B cell (primary cell): Measurements from ENCODE around the gene CTPS1. TPM values are rescaled to one million over a fixed set of nuclear protein-coding genes. Genes with fewer than 3 reads are reported as not detected.

ENCODE experiments used
- ATAC-seq: fragments of 200-7000 bp; cut with Tn5 transposase; one replicate; pipeline ENCODE4 v1.10.0; 2021; ENCODE audit warnings: low read depth, mild to moderate bottlenecking, moderate number of reproducible peaks, moderate library complexity
- CTCF ChIA-PET: fragments of 350-600 bp; sonication (Branson Sonifier 250); formaldehyde crosslinking; loops from one replicate; lab custom pipeline; 2021; ENCODE audit warnings: antibody characterized with exemption, inconsistent platforms; lab: Charles Lee
- POLR2A ChIA-PET: fragments of 350-600 bp; sonication (Branson Sonifier 250); formaldehyde crosslinking; loops from one replicate; lab custom pipeline; 2021; ENCODE audit warnings: antibody characterized with exemption; lab: Charles Lee
- DNase-seq: peaks from one replicate; pipeline ENCODE4 v3.0.0; 2013
- H2AFZ ChIP-seq: 2 replicates; pipeline ENCODE4 v1.6.1; 2012; ENCODE audit warnings: mild to moderate bottlenecking, low read depth, low read length; ENCODE audit not compliant: insufficient read depth, poor library complexity, severe bottlenecking
- H3K27ac ChIP-seq, 2 donors: 1 replicate in 1 of 2; 2 replicates in 1 of 2; pipeline ENCODE4 v1.5.1; 2012 to 2013; ENCODE audit warnings: low read length in 2 of 2, mild to moderate bottlenecking in 2 of 2, moderate library complexity in 1 of 2
- H3K27me3 ChIP-seq, 4 experiments: fragments of 200-600 bp in 1 of 4; sonication (generic) in 1 of 4; replicated peaks in 1 of 4; 1 replicate in 2 of 4; 2 replicates in 2 of 4; pipeline versions ENCODE4 v1.6.1 to v1.7.0; 2013 to 2016; ENCODE audit warnings: low read length in 3 of 4, mild to moderate bottlenecking in 2 of 4, mixed read lengths in 1 of 4, moderate library complexity in 1 of 4; ENCODE audit not compliant: insufficient read depth in 4 of 4, control insufficient read depth in 3 of 4; ENCODE audit errors: control extremely low read depth in 1 of 4
- H3K36me3 ChIP-seq, 2 experiments: replicated peaks in 1 of 2; 1 replicate in 1 of 2; 2 replicates in 1 of 2; pipeline versions ENCODE4 v1.6.1 to v1.7.1; 2013; ENCODE audit warnings: low read length in 1 of 2; ENCODE audit not compliant: insufficient read depth in 2 of 2, control insufficient read depth in 1 of 2; ENCODE audit errors: control extremely low read depth in 1 of 2, extremely low read depth in 1 of 2
- H3K4me1 ChIP-seq, 2 donors: fragments of 200-600 bp in 1 of 2; sonication (generic) in 1 of 2; 1 replicate in 1 of 2; 2 replicates in 1 of 2; pipeline versions ENCODE4 v1.5.1 to v1.6.1; 2013 to 2017; ENCODE audit warnings: low read length in 2 of 2; ENCODE audit not compliant: control insufficient read depth in 2 of 2, insufficient read depth in 2 of 2
- H3K4me2 ChIP-seq: replicated peaks from 2 replicates; pipeline ENCODE3; 2012; ENCODE audit warnings: mild to moderate bottlenecking, low read depth, low read length; ENCODE audit not compliant: poor library complexity, severe bottlenecking
- H3K4me3 ChIP-seq, 5 experiments: fragments of 200-600 bp in 1 of 5; sonication (generic) in 1 of 5; 1 replicate in 3 of 5; 2 replicates in 2 of 5; pipeline versions ENCODE4 v1.5.1 to v1.7.0; 2011 to 2016; ENCODE audit warnings: low read length in 4 of 5, mild to moderate bottlenecking in 4 of 5, low read depth in 2 of 5, control low read depth in 1 of 5, moderate library complexity in 1 of 5; ENCODE audit not compliant: insufficient read depth in 1 of 5; ENCODE audit errors: control extremely low read depth in 1 of 5, extremely low read depth in 1 of 5
- H3K79me2 ChIP-seq: fragments of 200-600 bp; sonication (generic); one replicate; pipeline ENCODE4 v1.6.0; 2016; ENCODE audit warnings: low read length; ENCODE audit not compliant: control insufficient read depth, insufficient read depth
- H3K9ac ChIP-seq: fragments of 200-600 bp; sonication (generic); 2 replicates; pipeline ENCODE4 v1.6.1; 2017; ENCODE audit warnings: mild to moderate bottlenecking, low read length, moderate library complexity
- H3K9me3 ChIP-seq, 3 donors: one replicate each; pipeline versions ENCODE4 v1.6.1 to v1.7.1; 2013; ENCODE audit warnings: low read length in 2 of 3; ENCODE audit not compliant: control insufficient read depth in 2 of 3, insufficient read depth in 1 of 3; ENCODE audit errors: control extremely low read depth in 1 of 3
- H4K20me1 ChIP-seq: 2 replicates; pipeline ENCODE4 v1.6.0; 2012; ENCODE audit warnings: mild to moderate bottlenecking, low read length; ENCODE audit not compliant: insufficient read depth, control insufficient read depth, poor library complexity, severe bottlenecking
- H3K27ac Mint-ChIP-seq: one replicate; pipeline ENCODE4 v1.8.0; 2021; ENCODE audit warnings: mixed read lengths
- H3K27me3 Mint-ChIP-seq: one replicate; pipeline ENCODE4 v1.8.0; 2021; ENCODE audit warnings: mixed read lengths
- H3K4me1 Mint-ChIP-seq: one replicate; pipeline ENCODE4 v1.8.0; 2021; ENCODE audit warnings: mixed read lengths
- H3K4me3 Mint-ChIP-seq: one replicate; pipeline ENCODE4 v1.8.0; 2021; ENCODE audit warnings: mixed read lengths
- H3K9me3 Mint-ChIP-seq: one replicate; pipeline ENCODE4 v1.8.0; 2022; ENCODE audit warnings: mixed read lengths; ENCODE audit not compliant: insufficient read depth
- CTCF ChIP-seq: fragments of 200-600 bp; IDR thresholded peaks from one replicate; pipeline ENCODE4 v1.8.0; 2022; ENCODE audit warnings: antibody characterized with exemption, mild to moderate bottlenecking
- EZH2 ChIP-seq: IDR thresholded peaks from 2 replicates; pipeline ENCODE4 v1.6.1; 2012; ENCODE audit warnings: borderline replicate concordance, low read depth, mild to moderate bottlenecking, moderate library complexity, low read length; ENCODE audit not compliant: insufficient read depth, poor library complexity, severe bottlenecking
- WGBS: methylation state at CpG from one replicate; pipeline ENCODE4 v1.1.5; 2013; ENCODE audit warnings: missing lambda C conversion rate; ENCODE audit not compliant: insufficient coverage; 5-methylcytosine and 5-hydroxymethylcytosine counted together
- intact Hi-C: fragments of 100-400 bp; cut with micrococcal nuclease; formaldehyde crosslinking; loops from one replicate; pipeline ENCODE4 v1.10.0; 2022
- polyA plus RNA-seq: library from polyadenylated mRNA; depleted of rRNA; stranded (reverse); fragments of >200 nt; gene quantifications from 2 replicates; pipeline ENCODE4 v1.2.3, GENCODE V29; 2012
- total RNA-seq, 2 donors: library from RNA; stranded (reverse); fragments of 120-200 nt in 1 of 2; gene quantifications; 1 replicate in 1 of 2; 2 replicates in 1 of 2; pipeline versions ENCODE4 v1.2.3 to v1.2.4, GENCODE V29; 2013 to 2022

Gene CTPS1
- total and polyA plus RNA-seq, 2 donors (not counting 1 experiment from before 2014, with no cell fraction given) = 9.2 to 17.9 TPM

- Mint-ChIP-seq H3K4me1 (peaks cover 27% of the 10 kb centered on the region), H3K27ac (peak overlapping the region; percentile 64), H3K4me3 (no peak overlapping the region), H3K27me3 (no peaks in the 10 kb centered on the region), H3K9me3 (no peaks in the 10 kb centered on the region)
- H3K36me3 ChIP-seq = peaks cover 1 to 11% of the 10 kb centered on the region in 2 experiments
- POLR2A ChIA-PET = no interaction called here
- peaks cover 0 to 7% (median 0%) of the 10 kb centered on the region in 3 donors for H3K9me3 ChIP-seq
- H3K4me3 ChIP-seq = no peak overlapping the region
- no peak overlapping the region for H3K9ac ChIP-seq
- no peak for DNase-seq
- H3K4me2 ChIP-seq = no peak overlapping the region
- no peaks in the 10 kb centered on the region for H3K79me2 ChIP-seq
- WGBS = 99% methylated on average over 4 of the region's 5 CpGs
- CTCF ChIA-PET = no interaction called here
- TF ChIP-seq CTCF = no peak
- no peak for TF ChIP-seq EZH2
- no peaks in the 10 kb centered on the region for H3K27me3 ChIP-seq
- no peak overlapping the region for H3K27ac ChIP-seq
- H4K20me1 ChIP-seq = no peaks in the 10 kb centered on the region
- peaks cover 16 to 34% of the 10 kb centered on the region in 2 donors for H3K4me1 ChIP-seq
- H2AFZ ChIP-seq = no peak overlapping the region
- intact Hi-C loops = no loop called here
- ATAC-seq = no peak
These were observed 43.9 kb downstream of the CTPS1 start for GRCh38 chr1:41023279-41023990.

- Histone ChIP-seq H3K4me1 (peaks cover 16 to 34% of the 10 kb centered on the region in 2 donors), H3K4me2 (no peak overlapping the region), H3K79me2 (no peaks in the 10 kb centered on the region), H4K20me1 (no peaks in the 10 kb centered on the region), H3K4me3 (no peak overlapping the region), H3K27me3 (no peaks in the 10 kb centered on the region), H3K27ac (peak overlapping the region in 1 of 2 donors; percentile 32), H3K9me3 (peaks cover 0 to 7% (median 0%) of the 10 kb centered on the region in 3 donors), H3K36me3 (peaks cover 1 to 16% of the 10 kb centered on the region in 2 experiments), H2AFZ (no peak overlapping the region), H3K9ac (no peak overlapping the region)
- Mint-ChIP-seq H3K27ac (no peak overlapping the region), H3K9me3 (no peaks in the 10 kb centered on the region), H3K4me1 (peaks cover 22% of the 10 kb centered on the region), H3K27me3 (no peaks in the 10 kb centered on the region), H3K4me3 (no peak overlapping the region)
- ChIA-PET CTCF (no interaction called here), POLR2A (no interaction called here)
- ATAC-seq (no peak), DNase-seq (no peak)
- no peak for TF ChIP-seq EZH2
- TF ChIP-seq CTCF = no peak
- intact Hi-C loops = no loop called here
- no CpG with 5 or more reads among the region's 2 CpGs for WGBS
These were observed 45.5 kb downstream of the CTPS1 start for GRCh38 chr1:41024953-41025352.
